ENCODE data around the gene GRIP1.

DNA sequence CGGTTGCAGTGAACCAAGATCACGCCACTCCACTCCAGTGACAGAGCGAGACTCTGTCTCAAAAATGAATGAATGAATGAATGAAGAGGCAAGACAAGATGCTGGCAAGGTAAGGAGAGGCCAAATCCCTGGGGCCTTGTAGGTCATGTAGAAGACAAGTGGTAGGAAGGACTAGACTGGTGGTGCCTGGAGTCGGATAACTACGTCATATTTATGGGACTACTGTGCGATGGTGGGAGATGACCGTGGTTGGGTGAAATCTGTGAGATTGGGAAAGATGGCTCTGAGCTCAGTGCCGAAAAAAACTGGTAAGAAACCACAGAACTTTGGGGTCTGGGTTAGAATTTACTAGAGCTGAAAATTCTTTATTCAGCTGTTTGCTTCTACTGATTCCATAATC lies 326.0 kb downstream of the GRIP1 start:
- TF ChIP-seq, protein P1, sequence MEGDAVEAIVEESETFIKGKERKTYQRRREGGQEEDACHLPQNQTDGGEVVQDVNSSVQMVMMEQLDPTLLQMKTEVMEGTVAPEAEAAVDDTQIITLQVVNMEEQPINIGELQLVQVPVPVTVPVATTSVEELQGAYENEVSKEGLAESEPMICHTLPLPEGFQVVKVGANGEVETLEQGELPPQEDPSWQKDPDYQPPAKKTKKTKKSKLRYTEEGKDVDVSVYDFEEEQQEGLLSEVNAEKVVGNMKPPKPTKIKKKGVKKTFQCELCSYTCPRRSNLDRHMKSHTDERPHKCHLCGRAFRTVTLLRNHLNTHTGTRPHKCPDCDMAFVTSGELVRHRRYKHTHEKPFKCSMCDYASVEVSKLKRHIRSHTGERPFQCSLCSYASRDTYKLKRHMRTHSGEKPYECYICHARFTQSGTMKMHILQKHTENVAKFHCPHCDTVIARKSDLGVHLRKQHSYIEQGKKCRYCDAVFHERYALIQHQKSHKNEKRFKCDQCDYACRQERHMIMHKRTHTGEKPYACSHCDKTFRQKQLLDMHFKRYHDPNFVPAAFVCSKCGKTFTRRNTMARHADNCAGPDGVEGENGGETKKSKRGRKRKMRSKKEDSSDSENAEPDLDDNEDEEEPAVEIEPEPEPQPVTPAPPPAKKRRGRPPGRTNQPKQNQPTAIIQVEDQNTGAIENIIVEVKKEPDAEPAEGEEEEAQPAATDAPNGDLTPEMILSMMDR (IDR thresholded peaks at IDR 0.05; ENCODE audit: poor library complexity), result no peak
- no peak for TF ChIP-seq EZH2 (IDR thresholded peaks at IDR 0.05; ENCODE audit: borderline replicate concordance)

Measured in hepatocyte (in vitro differentiated cells).